Mesodermal cell (in vitro differentiated cells): Measurements from ENCODE around the gene MPZL3.

Experiments
- H3K27ac ChIP-seq: 2 replicates; pipeline ENCODE4 v1.7.0; 2013; ENCODE audit warnings: mild to moderate bottlenecking, low read depth, low read length, moderate library complexity; ENCODE audit not compliant: severe bottlenecking
- H3K36me3 ChIP-seq: 2 replicates; pipeline ENCODE4 v1.7.1; 2013; ENCODE audit warnings: mild to moderate bottlenecking, low read length, moderate library complexity; ENCODE audit not compliant: control insufficient read depth, insufficient read depth
- H3K4me1 ChIP-seq: one replicate; pipeline ENCODE4 v1.7.1; 2013; ENCODE audit warnings: mild to moderate bottlenecking, low read length; ENCODE audit not compliant: insufficient read depth, control insufficient read depth, poor library complexity, severe bottlenecking
- H3K4me3 ChIP-seq: 2 replicates; pipeline ENCODE4 v1.7.0; 2013; ENCODE audit warnings: low read length, control low read depth, mild to moderate bottlenecking; ENCODE audit not compliant: insufficient read depth, poor library complexity, severe bottlenecking; ENCODE audit errors: extremely low read depth
- H3K9me3 ChIP-seq: 2 replicates; pipeline ENCODE4 v1.7.1; 2013; ENCODE audit warnings: mild to moderate bottlenecking, low read length, moderate library complexity; ENCODE audit not compliant: control insufficient read depth
- WGBS, 2 experiments: methylation state at CpG; one replicate each; pipeline ENCODE4 v1.1.5; 2013; ENCODE audit warnings: missing lambda C conversion rate in 2 of 2; ENCODE audit not compliant: insufficient coverage in 2 of 2; 5-methylcytosine and 5-hydroxymethylcytosine counted together

Gene MPZL3

GRCh38 chr11:118264569-118265465 is 12.7 kb upstream of the MPZL3 start:
- no peaks in the 10 kb centered on the region for H3K9me3 ChIP-seq
- H3K4me3 ChIP-seq = no peak overlapping the region
- H3K27ac ChIP-seq = no peak overlapping the region
- no peaks in the 10 kb centered on the region for H3K36me3 ChIP-seq
- no peaks in the 10 kb centered on the region for H3K4me1 ChIP-seq
- WGBS, 2 experiments = 47 to 55% methylated on average over 11 to 12 of the region's 13 CpGs

DNA sequence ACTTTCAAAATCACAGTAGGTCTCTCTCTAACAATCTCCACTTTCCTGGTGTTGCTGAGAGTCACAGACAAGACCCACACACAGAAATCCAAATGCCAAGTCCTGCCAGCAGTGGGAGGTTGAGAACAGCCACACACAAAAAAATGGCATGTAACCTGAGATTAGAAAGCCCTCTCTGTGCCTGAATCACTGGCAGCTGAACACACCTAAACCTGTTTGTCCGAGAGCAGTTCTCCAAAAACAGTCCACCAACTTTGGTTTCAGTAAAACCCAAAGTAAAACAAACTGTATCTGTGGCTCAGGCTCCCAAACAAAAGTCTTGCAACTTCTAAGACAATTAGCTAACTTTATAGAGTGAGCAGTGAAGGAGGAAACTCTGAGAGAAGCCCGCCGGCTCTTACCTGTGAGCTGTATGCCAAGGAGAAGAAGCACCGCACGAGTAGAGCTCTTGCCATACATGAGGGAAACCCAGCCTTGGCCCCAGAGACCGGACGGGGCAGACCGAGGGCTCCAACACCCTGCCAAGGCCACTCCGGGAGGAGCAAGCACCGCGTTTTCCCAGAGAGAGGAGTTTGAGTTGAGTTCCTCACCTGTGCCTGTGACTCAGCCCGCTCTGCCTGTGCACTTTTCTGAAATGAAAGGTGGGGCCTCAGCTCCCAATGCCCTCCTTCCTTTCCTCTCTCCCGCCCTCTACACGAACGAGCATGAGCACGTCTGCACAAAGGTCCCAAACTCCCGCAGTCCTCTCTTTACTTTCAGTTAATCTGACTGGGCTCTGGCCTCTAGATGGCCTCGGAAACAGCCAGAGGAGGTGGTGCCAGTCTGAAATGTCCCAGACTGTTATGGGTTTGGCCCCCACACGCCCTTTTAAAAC is 11.8 kb upstream of the MPZL3 start, which contains the start of gene MPZL2:
TSS of gene MPZL2 (minus strand) at position 603 of the 874 bp plus-strand sequence. CDS start at position 459, 144 bp downstream.
- Histone ChIP-seq H3K9me3 (no peaks in the 10 kb centered on the region), H3K4me3 (no peak within 1 kb of the TSS), H3K27ac (no peak within 1 kb of the TSS), H3K36me3 (no peaks in the 10 kb centered on the region), H3K4me1 (no peaks in the 10 kb centered on the region)
- WGBS, 2 experiments = 22 to 41% methylated on average over 13 to 18 of the region's 19 CpGs

DNA sequence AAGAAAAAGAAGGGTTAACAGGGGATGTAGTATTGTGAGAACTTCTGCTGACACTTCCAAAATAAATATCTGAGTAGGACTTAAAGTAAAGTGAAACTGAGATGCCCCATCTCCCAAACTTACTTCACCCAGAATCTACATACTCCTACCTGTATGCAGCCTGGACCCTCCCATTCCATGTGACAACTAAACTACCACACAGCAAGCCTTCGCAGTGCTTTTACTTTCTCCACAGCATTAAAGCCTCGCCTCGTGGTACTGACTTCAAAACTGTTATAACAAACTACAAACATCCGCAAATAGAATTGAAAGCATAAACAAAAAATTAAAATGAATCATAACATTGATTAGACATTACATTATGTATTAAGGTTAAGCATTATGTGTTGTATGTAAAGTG is 10.9 kb upstream of the MPZL3 start:
- WGBS, 2 experiments = 83 to 100% methylated on average over 1 of the region's 4 CpGs
- H3K36me3 ChIP-seq = no peaks in the 10 kb centered on the region
- H3K4me1 ChIP-seq = no peaks in the 10 kb centered on the region
- no peaks in the 10 kb centered on the region for H3K9me3 ChIP-seq
- no peak overlapping the region for H3K27ac ChIP-seq
- H3K4me3 ChIP-seq = no peak overlapping the region

DNA sequence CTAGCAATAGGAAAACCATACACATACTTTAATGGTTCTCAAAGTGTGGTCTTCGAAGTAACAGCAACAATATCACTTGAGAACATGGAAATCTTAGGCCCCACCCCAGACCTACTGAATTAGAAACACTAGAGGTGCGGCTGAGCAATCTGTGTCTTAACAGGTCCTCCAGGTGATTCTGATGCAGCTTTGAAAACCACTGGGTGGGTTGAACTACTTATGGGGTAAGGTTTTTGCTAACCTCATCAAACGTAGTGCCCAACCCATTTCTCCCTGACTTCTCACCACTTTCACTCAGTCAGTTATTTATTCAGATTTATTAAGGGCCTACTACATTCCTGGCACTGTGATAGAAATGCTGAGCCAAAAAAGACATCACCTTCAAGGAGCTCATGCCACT is 8.2 kb upstream of the MPZL3 start:
- no peaks in the 10 kb centered on the region for H3K36me3 ChIP-seq
- 100% methylated on average over 1 of the region's 3 CpGs; no CpG with 5 or more reads in 1 of the 2 experiments for WGBS, 2 experiments
- H3K27ac ChIP-seq = no peak overlapping the region
- H3K9me3 ChIP-seq = no peaks in the 10 kb centered on the region
- H3K4me1 ChIP-seq = no peaks in the 10 kb centered on the region
- no peak overlapping the region for H3K4me3 ChIP-seq

- no peaks in the 10 kb centered on the region for H3K36me3 ChIP-seq
- WGBS, 2 experiments = 100% methylated on average over 1 of the region's 1 CpG; no CpG with 5 or more reads in 1 of the 2 experiments
- H3K4me1 ChIP-seq = no peaks in the 10 kb centered on the region
- no peak overlapping the region for H3K4me3 ChIP-seq
- no peak overlapping the region for H3K27ac ChIP-seq
- H3K9me3 ChIP-seq = no peaks in the 10 kb centered on the region
Observed at GRCh38 chr11:118259138-118259537, 7.0 kb upstream of the MPZL3 start.

DNA sequence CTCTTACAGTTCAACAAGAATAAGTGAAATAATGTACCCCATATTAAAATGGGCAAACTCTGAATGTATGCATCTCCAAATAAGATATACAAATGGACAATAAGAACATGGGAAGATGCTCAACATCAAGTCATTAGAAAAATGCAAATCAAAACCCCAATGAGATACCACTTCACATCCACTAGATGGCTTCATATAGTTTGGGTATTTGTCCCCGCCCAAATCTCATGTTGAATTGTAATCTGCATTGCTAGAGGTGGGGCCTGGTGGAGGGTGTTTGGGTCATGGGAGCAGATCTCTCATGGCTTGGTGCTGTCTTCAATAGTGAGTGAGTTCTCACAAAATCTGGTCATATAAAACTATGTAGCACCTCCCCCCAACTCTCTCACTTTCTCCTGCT is 6.2 kb upstream of the MPZL3 start:
- Histone ChIP-seq H3K4me3 (no peak overlapping the region), H3K4me1 (no peaks in the 10 kb centered on the region), H3K9me3 (no peaks in the 10 kb centered on the region), H3K27ac (no peak overlapping the region), H3K36me3 (no peaks in the 10 kb centered on the region)
- no CpG with 5 or more reads among the region's 1 CpG for WGBS, 2 experiments

DNA sequence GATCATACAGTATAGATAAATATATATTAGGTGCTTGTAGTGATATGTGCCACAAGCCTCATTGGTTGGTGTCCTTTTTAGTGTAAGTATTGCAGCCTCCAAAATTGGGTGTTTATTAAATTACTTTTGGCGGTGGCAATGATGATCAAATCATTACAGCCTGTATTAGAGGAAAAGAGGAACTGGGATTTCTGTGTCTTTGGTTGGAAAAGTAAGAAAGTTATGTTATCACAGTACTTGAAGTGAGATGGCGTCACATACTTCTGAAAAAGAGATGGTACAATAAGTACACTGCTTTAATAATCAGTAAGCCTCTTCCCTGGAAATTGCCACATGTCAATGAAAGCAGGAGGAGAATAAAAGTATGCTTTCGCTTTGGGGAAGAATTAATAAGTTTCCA is 523 bp upstream of the MPZL3 start:
- WGBS, 2 experiments = 80 to 83% methylated on average over 1 of the region's 3 CpGs
- Histone ChIP-seq H3K4me3 (peak overlapping the region; percentile 46), H3K4me1 (no peaks in the 10 kb centered on the region), H3K27ac (no peak overlapping the region), H3K36me3 (no peaks in the 10 kb centered on the region), H3K9me3 (peaks cover 6% of the 10 kb centered on the region)

GRCh38 chr11:118247041-118247440 is 5.1 kb downstream of the MPZL3 start:
- no peak overlapping the region for H3K27ac ChIP-seq
- no peak overlapping the region for H3K4me3 ChIP-seq
- no peaks in the 10 kb centered on the region for H3K36me3 ChIP-seq
- no CpG with 5 or more reads among the region's 1 CpG for WGBS, 2 experiments
- H3K4me1 ChIP-seq = no peaks in the 10 kb centered on the region
- H3K9me3 ChIP-seq = peaks cover 5% of the 10 kb centered on the region

DNA sequence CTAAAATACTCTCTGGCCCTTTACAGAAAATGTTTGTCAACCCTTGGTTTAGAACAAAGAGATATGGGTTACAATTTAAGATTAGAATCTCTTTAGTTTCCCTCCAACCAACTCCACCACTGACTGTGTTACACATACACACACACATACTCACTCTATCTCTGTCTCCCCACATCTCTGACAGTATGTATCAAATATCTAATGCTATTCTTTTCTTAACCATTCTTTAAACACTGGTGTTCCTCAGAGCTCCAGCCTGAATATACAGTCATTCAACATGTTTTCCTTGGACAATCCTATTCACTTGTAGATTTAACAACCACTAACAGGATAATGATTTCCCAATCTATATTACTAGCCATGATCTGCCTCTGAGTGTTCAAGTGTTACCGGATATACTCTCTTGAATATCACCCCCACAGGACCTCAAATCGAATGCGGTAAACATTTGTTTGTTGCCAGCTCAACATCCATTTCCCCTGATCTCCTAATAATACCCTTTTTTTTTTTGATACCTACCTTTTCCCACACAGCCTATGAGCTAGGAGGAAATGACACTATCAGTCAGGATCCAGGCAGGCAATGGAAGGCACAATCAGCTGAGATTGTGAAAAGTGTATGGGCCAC is 6.1 kb downstream of the MPZL3 start:
- H3K27ac ChIP-seq = no peak overlapping the region
- 85 to 100% methylated on average over 2 to 3 of the region's 3 CpGs for WGBS, 2 experiments
- H3K9me3 ChIP-seq = no peaks in the 10 kb centered on the region
- H3K36me3 ChIP-seq = no peaks in the 10 kb centered on the region
- peaks cover 6% of the 10 kb centered on the region for H3K4me1 ChIP-seq
- no peak overlapping the region for H3K4me3 ChIP-seq

GRCh38 chr11:118243993-118244762 is 8.0 kb downstream of the MPZL3 start:
- Histone ChIP-seq H3K9me3 (no peaks in the 10 kb centered on the region), H3K4me1 (peaks cover 8% of the 10 kb centered on the region), H3K4me3 (no peak overlapping the region), H3K27ac (no peak overlapping the region), H3K36me3 (no peaks in the 10 kb centered on the region)
- WGBS, 2 experiments = 54 to 63% methylated on average over 3 of the region's 3 CpGs
